Panc1 (cell line): ENCODE data around the gene IQCN. TPM values are rescaled to one million over a fixed set of nuclear protein-coding genes. Genes with fewer than 3 reads are reported as not detected.

Source experiments
- ATAC-seq: fragments of 200-7000 bp; cut with Tn5 transposase; 2 replicates; pipeline ENCODE4 v1.9.1; 2020; ENCODE audit warnings: mild to moderate bottlenecking, moderate library complexity
- BruUV-seq: library from RNA; stranded (reverse); fragments of 400-500 nt; replicated peaks from 2 replicates; lab custom pipeline; 2021; lab: Mats Ljungman, UMichigan
- CTCF ChIA-PET: fragments of 300-600 bp; sonication (Branson Sonifier 250); formaldehyde crosslinking; loops from one replicate; lab custom pipeline; 2022; ENCODE audit warnings: antibody characterized with exemption; lab: Charles Lee
- POLR2A ChIA-PET: fragments of 300-600 bp; sonication (Branson Sonifier 250); formaldehyde crosslinking; loops from one replicate; lab custom pipeline; 2022; ENCODE audit warnings: antibody characterized with exemption; lab: Charles Lee
- DNase-seq: peaks from one replicate; pipeline ENCODE4 v3.0.0-alpha.2; 2010; ENCODE audit warnings: low read depth, low spot score
- H3K27ac ChIP-seq: 2 replicates; pipeline ENCODE4 v1.5.1; 2011; ENCODE audit warnings: mild to moderate bottlenecking, low read length, inconsistent platforms
- H3K27me3 ChIP-seq: fragments of 200-500 bp; sonication (Bioruptor generic); 2 replicates; pipeline ENCODE4 v1.6.0; 2014; ENCODE audit warnings: low read length, inconsistent platforms; ENCODE audit not compliant: control insufficient read depth, insufficient read depth
- H3K36me3 ChIP-seq: fragments of 200-500 bp; sonication (Bioruptor generic); 2 replicates; pipeline ENCODE4 v1.5.1; 2014; ENCODE audit warnings: inconsistent platforms, mild to moderate bottlenecking, low read length, moderate library complexity; ENCODE audit not compliant: control insufficient read depth, insufficient read depth
- H3K4me1 ChIP-seq: 2 replicates; pipeline ENCODE4 v1.5.1; 2011; ENCODE audit warnings: inconsistent platforms, mild to moderate bottlenecking, low read length, moderate library complexity; ENCODE audit not compliant: control insufficient read depth, insufficient read depth
- H3K4me3 ChIP-seq, 2 experiments: 2 replicates each; pipeline ENCODE4 v1.5.1; 2011 to 2012; ENCODE audit warnings: low read depth in 2 of 2, low read length in 2 of 2, mild to moderate bottlenecking in 2 of 2, inconsistent platforms in 1 of 2, moderate library complexity in 1 of 2
- H3K9me3 ChIP-seq: fragments of 200-500 bp; sonication (Bioruptor generic); 2 replicates; pipeline ENCODE4 v1.5.1; 2014; ENCODE audit warnings: low read depth, mild to moderate bottlenecking, inconsistent platforms, low read length, moderate library complexity; ENCODE audit not compliant: control insufficient read depth, insufficient read depth
- CTCF ChIP-seq: fragments of 450-650 bp; IDR thresholded peaks from 2 replicates; pipeline ENCODE4 v1.5.1; 2017; ENCODE audit warnings: mild to moderate bottlenecking
- POLR2AphosphoS5 ChIP-seq: IDR thresholded peaks from 2 replicates; pipeline ENCODE4 v1.6.1; 2012; ENCODE audit warnings: mild to moderate bottlenecking, low read depth, low read length, moderate library complexity
- REST ChIP-seq, 2 experiments: IDR thresholded peaks; 2 replicates each; pipeline ENCODE4 v1.6.1; 2011 to 2012; ENCODE audit warnings: low read depth in 2 of 2, control low read depth in 1 of 2, low read length in 1 of 2, mild to moderate bottlenecking in 1 of 2, moderate library complexity in 1 of 2; ENCODE audit not compliant: insufficient read depth in 1 of 2
- SIN3A ChIP-seq: IDR thresholded peaks from 2 replicates; pipeline ENCODE4 v1.6.1; 2012; ENCODE audit warnings: low read depth, mild to moderate bottlenecking, low read length, moderate library complexity, borderline replicate concordance; ENCODE audit not compliant: insufficient read depth
- TCF7L2 ChIP-seq: IDR thresholded peaks from 2 replicates; pipeline ENCODE4 v1.6.1; 2011; ENCODE audit warnings: mild to moderate bottlenecking, low read depth, low read length, inconsistent platforms
- in situ Hi-C: cut with HindIII; loops from 2 replicates; pipeline ENCODE4 v1.10.0; 2016; ENCODE audit warnings: low sequenced_read_pairs, low pct_unique_long_range_greater_than_20kb
- intact Hi-C: fragments of 100-400 bp; cut with micrococcal nuclease; formaldehyde crosslinking; loops from one replicate; pipeline ENCODE4 v1.10.0; 2022; ENCODE audit not compliant: unreplicated experiment
- total RNA-seq: library from RNA; stranded (reverse); gene quantifications from one replicate; pipeline ENCODE4 v1.2.1, GENCODE V29; 2021; ENCODE audit not compliant: unreplicated experiment

IQCN gene
- total RNA-seq, 1 experiment from 2014 or later: 2.5 TPM

DNA sequence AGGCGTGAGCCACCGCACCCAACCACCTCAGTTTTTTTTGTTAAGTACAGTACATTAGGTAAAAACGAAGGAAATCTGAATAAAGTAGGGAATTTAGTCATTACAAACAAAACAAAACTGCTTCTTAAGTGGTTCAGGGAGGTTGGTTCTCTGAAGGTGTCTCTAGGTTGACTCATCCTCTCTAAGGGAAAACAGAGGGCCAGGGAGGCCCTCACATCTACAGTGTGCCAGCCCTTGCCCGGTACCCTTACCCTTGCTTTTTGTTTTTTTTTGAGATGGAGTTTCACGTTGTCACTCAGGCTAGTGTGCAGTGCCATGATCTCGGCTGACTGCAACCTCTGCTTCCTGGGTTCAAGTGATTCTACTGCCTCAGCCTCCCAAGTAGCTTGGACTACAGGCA is 24.3 kb upstream of the IQCN start:
- no TSS peak for BruUV-seq
- TF ChIP-seq SIN3A (no peak), TCF7L2 (no peak), CTCF (no peak), POLR2AphosphoS5 (no peak), REST (IDR thresholded peaks at IDR 0.05; ENCODE audit: insufficient read depth in 1 of 2, low read depth in 2 of 2, low read length in 1 of 2) (no peak)
- no peak overlapping the region for H3K27ac ChIP-seq
- no peaks in the 10 kb centered on the region for H3K27me3 ChIP-seq
- H3K4me1 ChIP-seq: peaks cover 26% of the 10 kb centered on the region
- H3K4me3 ChIP-seq: no peak overlapping the region
- no peak for ATAC-seq
- intact Hi-C loops (no loop called here), in situ Hi-C loops (no loop called here)
- no peak for DNase-seq
- CTCF ChIA-PET: no interaction called here
- POLR2A ChIA-PET: no interaction called here
- H3K36me3 ChIP-seq: no peaks in the 10 kb centered on the region
- no peaks in the 10 kb centered on the region for H3K9me3 ChIP-seq

GRCh38 chr19:18297308-18297707 is 23.1 kb upstream of the IQCN start:
- no peaks in the 10 kb centered on the region for H3K9me3 ChIP-seq
- intact Hi-C loops: no loop called here
- no peak for DNase-seq
- in situ Hi-C loops: no loop called here
- TF ChIP-seq TCF7L2 (no peak), REST (IDR thresholded peaks at IDR 0.05; ENCODE audit: insufficient read depth in 1 of 2, low read depth in 2 of 2, low read length in 1 of 2) (no peak), POLR2AphosphoS5 (no peak), SIN3A (no peak), CTCF (no peak)
- H3K36me3 ChIP-seq: no peaks in the 10 kb centered on the region
- ATAC-seq: no peak
- no TSS peak for BruUV-seq
- peaks cover 27% of the 10 kb centered on the region for H3K4me1 ChIP-seq
- ChIA-PET CTCF (no interaction called here), POLR2A (no interaction called here)
- no peak overlapping the region for H3K27ac ChIP-seq
- H3K27me3 ChIP-seq: no peaks in the 10 kb centered on the region
- H3K4me3 ChIP-seq: no peak overlapping the region
